Stimulated activated CD4-positive, alpha-beta T cell treated with anti-CD3 and anti-CD28 coated beads, Interleukin-1b, Interleukin-23, amount 100 ng/mL, for 4 hours (primary cell): Measurements from ENCODE around the gene ANKRD6.

ENCODE experiments used
- DNase-seq, 2 donors: peaks; one replicate each; pipeline ENCODE4 v3.0.0-alpha.2; 2020; ENCODE audit warnings: low read depth in 2 of 2

Gene ANKRD6

GRCh38 chr6:89509777-89510281, 76.9 kb downstream of the ANKRD6 start:
- no peak for DNase-seq

- DNase-seq, result no peak
Observed at GRCh38 chr6:89510393-89510792, 77.4 kb downstream of the ANKRD6 start.

GRCh38 chr6:89518352-89519055, 85.6 kb downstream of the ANKRD6 start:
- DNase-seq, result no peak

GRCh38 chr6:89520736-89521135, 87.8 kb downstream of the ANKRD6 start:
- DNase-seq, result no peak

DNA sequence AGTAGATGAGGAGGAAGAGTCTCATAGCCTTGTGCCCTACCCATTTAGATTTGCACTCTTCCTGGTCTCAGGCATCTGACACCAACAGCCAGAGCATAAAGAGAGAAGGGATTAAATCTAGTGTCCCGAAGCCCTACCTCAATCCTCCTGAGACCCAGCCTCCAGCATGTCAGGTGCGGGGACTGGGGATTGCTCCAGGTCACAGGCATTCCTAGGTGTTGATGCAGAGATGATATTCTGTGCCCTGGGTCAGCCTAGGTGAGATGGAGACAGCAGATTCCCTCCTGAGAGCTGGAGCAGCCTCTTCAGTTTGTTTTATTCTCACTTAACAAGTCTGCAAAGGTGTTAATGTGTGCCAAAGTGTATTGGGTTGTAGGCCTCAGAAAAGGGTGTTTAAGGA, 89.8 kb downstream of the ANKRD6 start:
- DNase-seq, result no peak

DNA sequence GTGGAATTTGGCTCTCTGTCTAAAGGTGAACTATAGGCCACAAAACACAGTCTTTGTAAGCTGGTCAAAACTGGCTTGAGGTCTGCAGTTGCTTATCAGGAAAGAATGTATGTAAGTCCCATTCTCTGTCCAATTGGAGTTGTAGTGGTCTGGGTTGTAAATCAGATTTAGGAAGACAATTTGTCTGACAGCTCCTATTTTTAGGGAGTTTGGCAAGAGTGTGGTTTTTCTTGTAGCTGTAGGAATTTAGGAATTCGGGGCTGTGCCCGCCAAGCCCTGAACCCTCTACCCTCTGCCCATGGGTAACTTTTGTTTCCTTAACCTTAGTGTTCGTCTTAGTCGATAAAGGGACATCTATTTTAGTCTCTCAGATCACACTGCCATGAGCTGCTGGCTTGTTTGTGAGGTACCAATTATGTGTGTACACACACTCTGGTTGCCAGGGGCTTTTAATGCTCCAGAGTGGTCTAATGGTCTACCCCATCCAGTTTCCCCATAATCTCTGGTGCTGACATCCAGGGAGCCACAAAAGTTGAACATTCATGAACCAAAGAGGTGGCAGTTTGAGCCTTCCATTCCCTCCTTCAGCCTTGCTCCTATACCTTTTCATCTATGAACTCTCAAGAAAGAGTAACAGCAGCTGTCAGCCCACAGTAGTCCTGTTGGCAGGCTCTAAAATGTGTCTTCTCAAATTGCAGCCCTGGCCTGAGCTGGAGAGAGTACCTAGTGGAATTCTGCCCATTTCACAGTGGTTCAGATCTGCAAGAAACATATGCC, 93.0 kb downstream of the ANKRD6 start:
- no peak for DNase-seq

GRCh38 chr6:89526563-89526869, 93.6 kb downstream of the ANKRD6 start:
- DNase-seq, result no peak

GRCh38 chr6:89527634-89528033, 94.7 kb downstream of the ANKRD6 start:
- DNase-seq, result no peak

DNA sequence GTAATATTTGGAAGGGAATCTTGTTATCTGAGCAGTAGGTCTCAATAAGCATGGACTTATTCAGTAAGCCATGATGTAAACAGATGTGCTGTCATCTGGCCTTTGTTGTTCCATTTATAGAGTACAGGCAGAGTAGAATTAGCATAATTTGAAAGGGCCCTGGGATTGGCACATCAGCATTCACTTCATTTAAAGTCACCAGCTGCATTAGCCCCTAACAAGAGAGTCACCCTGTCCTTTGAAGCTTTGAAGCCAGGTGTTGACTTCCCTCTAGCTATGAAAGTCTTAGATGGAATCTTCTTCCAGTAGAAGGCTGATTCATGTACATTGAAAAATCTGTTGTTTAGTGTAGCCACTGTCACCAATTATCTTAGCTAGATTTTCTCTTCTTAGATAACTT, 95.9 kb downstream of the ANKRD6 start:
- no peak for DNase-seq

DNA sequence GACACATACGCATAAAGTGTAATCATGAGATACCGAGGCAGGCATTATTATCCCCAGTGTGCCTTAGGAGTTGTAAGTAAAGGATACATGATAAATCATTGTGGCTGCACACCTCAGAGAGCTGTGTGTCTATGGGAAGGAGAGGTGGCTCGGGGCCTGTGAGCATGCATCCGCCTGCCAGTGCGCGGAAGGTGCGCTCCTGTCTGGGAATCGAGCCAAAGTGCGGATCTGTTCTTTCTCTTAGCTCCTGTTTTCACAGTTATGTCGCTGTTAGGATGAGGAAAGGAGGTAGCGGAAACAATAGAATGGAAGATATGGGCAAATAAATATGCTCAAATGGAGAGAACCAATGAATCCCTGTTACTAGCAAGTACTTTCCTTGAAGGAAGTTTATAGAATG, 98.0 kb downstream of the ANKRD6 start:
- DNase-seq, result no peak

DNA sequence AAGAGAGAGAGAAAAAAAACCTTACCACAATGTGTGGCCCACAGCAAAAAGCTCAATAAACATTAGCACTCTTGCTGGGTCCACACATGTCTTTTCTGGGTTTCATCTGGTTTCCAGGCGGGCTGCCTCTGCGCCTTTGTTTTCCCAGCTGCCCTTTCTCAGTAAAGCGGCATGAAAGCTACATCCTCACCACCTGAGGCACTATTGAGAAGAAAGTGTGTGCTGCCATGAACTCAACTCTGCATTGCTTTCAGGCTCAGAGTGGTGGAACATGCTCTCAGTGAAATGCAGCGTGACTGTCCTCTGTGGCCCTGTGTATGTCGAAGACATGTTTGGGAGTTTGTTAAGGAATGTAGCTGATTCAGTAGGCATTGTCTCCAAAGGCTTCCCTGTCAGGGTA, 103.3 kb downstream of the ANKRD6 start:
- no peak for DNase-seq

GRCh38 chr6:89539779-89540178, 106.8 kb downstream of the ANKRD6 start:
- DNase-seq, result no peak

DNA sequence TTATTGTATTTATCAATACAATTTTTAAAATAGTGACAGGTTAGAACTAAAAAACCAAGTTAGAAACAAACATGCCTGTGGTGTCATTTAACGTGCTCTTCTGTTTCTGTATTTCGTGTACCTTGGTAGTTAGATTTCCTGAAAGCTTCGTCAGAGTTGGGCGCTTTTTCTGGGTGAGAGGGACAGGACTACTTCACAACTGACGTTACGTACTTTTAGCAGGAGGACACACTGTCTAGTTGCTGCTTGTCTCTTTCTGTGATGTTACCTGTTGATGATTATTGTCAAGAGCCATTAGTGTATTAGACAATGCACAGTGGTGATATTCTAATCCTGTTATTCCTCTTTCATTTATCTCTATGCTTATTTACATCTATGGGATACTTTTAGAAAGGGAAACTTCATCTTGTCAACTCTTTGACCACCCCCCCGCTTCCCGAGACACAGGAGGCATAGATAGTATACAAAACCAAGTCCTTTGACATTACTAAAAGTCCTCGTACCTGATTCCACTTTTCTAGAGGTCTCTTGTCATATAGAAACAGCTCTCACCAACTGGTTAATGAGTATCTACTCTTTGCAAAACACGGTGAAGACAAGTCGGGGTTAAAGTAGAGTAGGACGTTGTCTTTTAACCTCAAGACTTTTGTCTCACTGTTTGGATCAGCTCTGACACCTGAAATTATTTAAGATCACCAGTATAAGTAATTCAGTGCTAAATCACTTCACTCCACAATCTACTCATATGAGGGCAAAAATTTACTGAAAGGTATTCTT, 109.3 kb downstream of the ANKRD6 start:
- no peak for DNase-seq

DNA sequence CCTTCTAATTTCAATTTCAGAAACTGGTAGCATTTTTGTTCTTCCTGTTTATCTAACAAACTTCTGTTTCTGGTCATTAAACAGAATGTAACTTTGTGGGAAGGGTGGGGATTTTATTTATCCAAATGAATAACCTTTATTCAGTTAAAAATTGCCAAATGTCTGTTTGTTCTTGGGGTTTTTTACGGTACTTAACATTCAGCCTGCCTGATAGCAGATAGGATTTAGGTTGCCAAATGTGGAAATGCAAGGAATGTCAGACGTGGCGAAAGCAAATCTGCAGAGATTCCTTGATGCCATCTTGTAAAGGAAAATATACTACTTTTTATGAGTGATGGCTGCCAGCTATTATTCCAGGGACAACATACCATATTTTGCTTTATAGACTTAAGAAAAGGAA, 109.9 kb downstream of the ANKRD6 start:
- no peak for DNase-seq

- DNase-seq, result no peak
Observed at GRCh38 chr6:89547281-89547680, 114.3 kb downstream of the ANKRD6 start.

- DNase-seq, result no peak
Observed at GRCh38 chr6:89553431-89553830, 120.5 kb downstream of the ANKRD6 start.

DNA sequence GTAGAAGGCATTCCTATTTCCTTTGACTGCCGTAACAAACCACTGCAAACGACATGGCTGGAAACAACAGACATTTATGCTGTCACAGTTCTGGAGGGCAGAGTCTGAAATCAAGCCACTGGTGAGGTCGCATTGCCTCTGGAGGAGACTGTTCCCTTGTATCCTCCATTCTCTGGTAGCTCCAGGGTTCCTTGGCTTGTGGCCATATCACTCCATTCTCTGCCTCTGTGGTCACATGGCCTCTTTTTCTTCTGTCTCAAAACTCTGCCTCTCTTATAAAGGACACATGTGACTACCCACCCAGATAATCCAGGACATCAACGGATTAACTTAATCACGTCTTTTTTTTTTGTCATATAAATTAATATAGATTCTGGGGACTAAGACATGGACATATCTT, 121.2 kb downstream of the ANKRD6 start:
- DNase-seq, result no peak

- DNase-seq, result no peak
Observed at GRCh38 chr6:89555031-89555430, 122.1 kb downstream of the ANKRD6 start.

DNA sequence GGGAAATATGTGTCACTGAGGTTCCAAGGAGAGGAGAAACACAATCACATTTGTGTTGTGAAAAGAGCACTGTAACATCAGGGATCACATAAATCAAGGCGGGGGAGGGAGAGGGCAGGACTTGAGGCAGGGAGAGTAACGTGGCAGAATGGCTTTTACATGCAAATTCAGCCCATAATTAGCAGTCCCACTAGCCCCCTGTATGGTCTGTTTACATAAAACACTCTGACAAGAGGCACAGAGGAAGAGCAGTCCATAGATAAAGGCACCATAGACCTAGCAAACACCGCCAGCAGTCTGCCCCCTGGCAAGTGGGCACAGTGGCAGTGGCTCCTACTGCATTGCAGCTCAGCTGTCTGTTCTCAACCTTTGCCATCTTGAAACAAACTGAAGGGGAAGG, 122.9 kb downstream of the ANKRD6 start:
- DNase-seq, result no peak

DNA sequence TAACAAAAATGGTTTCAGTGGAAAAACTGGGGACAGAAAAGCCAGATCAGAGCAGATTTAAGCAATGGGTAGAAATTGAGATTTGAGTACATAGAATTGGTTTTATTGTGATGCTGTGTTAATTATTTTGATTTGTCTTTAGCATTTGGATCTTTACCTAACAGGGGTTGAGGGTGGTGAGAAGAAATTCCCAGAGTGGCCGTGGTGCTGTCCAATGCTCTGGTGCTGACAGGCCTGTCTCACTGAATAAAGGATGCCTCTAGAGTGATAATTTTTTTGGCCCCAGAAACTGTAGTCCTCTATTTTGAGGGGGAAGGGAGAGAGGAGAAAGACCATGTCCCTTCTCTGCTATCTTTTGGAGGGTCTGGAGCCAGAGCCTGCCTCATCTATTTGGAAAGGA, 126.5 kb downstream of the ANKRD6 start:
- no peak for DNase-seq

GRCh38 chr6:89562093-89562973, 129.4 kb downstream of the ANKRD6 start:
- DNase-seq, result no peak

DNA sequence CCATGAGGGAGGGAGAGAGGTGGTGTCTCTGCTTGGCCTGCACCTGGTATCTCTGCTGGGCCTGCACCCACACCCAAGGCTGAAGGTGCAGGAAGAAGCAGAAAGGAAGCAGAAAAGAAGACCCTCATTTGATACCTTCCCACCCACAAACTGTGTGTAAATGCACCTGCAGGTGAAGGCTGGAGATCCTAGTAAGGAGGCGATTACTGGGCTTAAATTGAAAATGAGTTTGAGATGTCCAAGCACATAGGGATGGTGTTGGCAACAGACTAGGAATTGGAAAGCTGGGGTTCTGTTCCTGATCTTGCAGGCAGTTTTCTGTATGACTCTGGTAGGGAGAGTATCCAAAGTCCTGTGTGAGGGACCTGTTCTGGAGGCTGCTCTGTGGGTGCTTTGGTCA, 130.9 kb downstream of the ANKRD6 start:
- DNase-seq, result no peak
